GM18867 (cell line): Measurements from ENCODE around the gene TYRP1.

Source experiments
- ATAC-seq: cut with Tn5 transposase; IDR thresholded peaks from one replicate; pipeline ENCODE4 v1.9.1; 2021; ENCODE audit warnings: mild to moderate bottlenecking, moderate library complexity; ENCODE audit not compliant: unreplicated experiment

TYRP1 gene

GRCh38 chr9:12730198-12730597 lies 37.0 kb downstream of the TYRP1 start:
- no peak for ATAC-seq

- ATAC-seq: no peak
These were observed 37.7 kb downstream of the TYRP1 start for GRCh38 chr9:12730927-12731326.

- ATAC-seq: no peak
These were observed 39.8 kb downstream of the TYRP1 start for GRCh38 chr9:12732971-12733370.

GRCh38 chr9:12735665-12736064 lies 42.5 kb downstream of the TYRP1 start:
- no peak for ATAC-seq

GRCh38 chr9:12737871-12738270 lies 44.7 kb downstream of the TYRP1 start:
- ATAC-seq: no peak

- ATAC-seq: no peak
These were observed 45.9 kb downstream of the TYRP1 start for GRCh38 chr9:12739014-12739652.

- ATAC-seq: no peak
These were observed 47.7 kb downstream of the TYRP1 start for GRCh38 chr9:12740845-12741244.

- no peak for ATAC-seq
These were observed 54.8 kb downstream of the TYRP1 start for GRCh38 chr9:12748016-12748415.

- ATAC-seq: no peak
These were observed 55.8 kb downstream of the TYRP1 start for GRCh38 chr9:12748954-12749353.

- no peak for ATAC-seq
These were observed 60.7 kb downstream of the TYRP1 start for GRCh38 chr9:12753931-12754330.

- no peak for ATAC-seq
These were observed 66.6 kb downstream of the TYRP1 start for GRCh38 chr9:12759761-12760160.
